Right renal pelvis (tissue), 4 donors: ENCODE measurements around the gene CZIB. TPM values are rescaled to one million over a fixed set of nuclear protein-coding genes. Genes with fewer than 3 reads are reported as not detected.
A peak's percentile ranks its signal among the peaks of the same experiment; 100 is the strongest.
"Not testable (repeated sequence)": the region's sequence is repeated elsewhere in the genome, so short reads cannot be mapped to it uniquely, and the experiment has no call there.

Source experiments
- DNase-seq, 4 donors: peaks; one replicate each; pipeline ENCODE4 v3.0.0-alpha.2; 2013; ENCODE audit warnings: low read depth in 4 of 4, low spot score in 3 of 4, missing footprints in 1 of 4
- polyA plus RNA-seq, 4 donors: library from polyadenylated mRNA; unstranded; fragments of 120-200 nt; gene quantifications; one replicate each; pipeline ENCODE4 v1.2.1, GENCODE V29; 2013; ENCODE audit not compliant: insufficient read length in 4 of 4

CZIB gene
- polyA plus RNA-seq, 4 donors: 76.1 to 95.5 (median 83.7) TPM

DNA sequence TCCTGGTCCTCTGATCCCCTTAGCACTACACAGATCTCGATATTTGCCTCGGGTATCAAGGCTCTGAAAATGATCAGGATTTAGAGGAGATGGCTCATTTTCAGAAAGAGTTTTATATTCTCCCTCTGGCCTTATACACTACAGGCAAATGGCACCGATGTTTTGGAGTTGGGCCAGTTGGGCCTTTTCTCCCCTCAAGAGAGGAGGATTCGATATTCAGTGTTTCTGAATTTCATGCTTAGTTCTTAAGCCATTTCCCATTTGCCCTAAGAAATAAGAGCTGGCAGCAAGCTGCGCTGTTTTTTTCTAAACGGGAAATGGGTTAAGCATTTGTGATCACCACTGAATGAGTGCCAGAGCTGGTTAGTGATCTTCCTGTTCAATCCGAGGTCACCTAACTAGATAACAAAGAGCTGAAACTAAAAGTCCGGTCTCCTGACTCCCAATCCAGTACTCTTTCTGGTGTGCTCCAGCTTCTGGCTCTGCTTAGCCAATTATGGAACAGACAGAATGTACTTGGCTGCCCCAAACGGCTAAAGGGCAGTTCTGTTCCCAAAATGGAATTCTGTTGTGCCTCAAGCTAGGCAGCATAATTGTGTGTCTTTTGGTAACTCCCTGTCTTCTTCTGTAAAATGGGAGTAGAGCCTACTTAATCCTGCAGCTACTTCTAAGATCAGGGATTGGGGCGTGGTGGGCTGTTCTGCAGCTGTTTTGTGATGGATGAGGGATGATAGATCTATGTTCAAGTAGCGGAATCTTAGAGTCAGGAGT lies 25.0 kb downstream of the CZIB start:
- no peak for DNase-seq

DNA sequence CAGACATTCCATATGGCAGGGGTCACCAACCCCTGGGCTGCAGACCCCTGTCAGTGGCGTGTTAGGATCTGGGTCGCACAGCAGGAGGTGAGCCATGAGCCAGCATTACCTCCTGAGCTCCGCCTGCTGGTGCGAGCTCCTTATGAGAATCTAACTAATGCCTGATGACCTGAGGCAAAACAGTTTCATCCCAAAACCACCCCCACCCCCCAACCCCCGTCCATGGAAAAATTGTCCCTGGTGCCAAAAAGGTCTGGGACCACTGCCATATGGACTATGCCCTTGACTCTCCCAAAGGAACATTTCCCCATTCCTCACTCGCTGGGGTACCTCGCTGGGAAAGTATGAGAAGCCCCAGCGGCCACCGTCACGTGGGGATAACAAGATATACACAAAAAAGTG lies 30.2 kb downstream of the CZIB start:
- no peak for DNase-seq

DNA sequence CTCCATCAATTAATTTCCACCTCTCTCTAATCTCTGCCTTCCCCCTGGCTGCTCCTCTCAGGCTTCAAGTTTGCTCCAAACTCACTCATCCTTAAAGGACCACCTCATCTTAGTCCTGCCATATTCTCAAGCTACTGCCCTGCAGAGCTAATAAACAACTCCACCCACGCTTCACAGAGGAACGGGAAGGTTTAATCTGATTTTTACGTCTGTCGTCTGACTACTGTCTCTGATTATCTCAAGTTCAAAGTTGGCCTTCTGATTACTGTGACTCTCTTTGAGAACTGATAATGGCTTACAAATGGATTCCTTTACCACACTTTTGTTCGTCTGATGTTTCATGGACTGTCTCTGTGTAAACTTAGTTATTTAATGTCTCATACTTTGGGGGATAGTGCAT lies 31.4 kb downstream of the CZIB start:
- DNase-seq: no peak

DNA sequence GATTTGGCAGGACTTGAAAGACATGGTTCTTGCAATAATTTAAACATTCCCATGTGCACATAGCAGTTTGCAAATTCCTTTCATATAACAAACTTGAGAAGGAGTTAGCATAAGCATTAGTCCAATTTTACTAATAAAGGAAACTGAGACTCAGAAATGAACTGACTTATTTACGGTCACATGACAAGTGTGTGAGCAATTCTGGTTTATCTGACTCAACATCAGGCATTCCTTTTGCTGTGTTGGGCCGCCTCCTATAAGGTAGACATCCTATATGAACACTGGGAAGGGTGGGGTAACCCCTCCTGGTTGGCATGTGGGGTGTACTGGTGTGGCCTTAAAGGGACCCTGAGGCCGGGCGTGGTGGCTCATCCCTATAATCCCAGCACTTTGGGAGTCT lies 32.3 kb downstream of the CZIB start:
- no peak for DNase-seq

DNA sequence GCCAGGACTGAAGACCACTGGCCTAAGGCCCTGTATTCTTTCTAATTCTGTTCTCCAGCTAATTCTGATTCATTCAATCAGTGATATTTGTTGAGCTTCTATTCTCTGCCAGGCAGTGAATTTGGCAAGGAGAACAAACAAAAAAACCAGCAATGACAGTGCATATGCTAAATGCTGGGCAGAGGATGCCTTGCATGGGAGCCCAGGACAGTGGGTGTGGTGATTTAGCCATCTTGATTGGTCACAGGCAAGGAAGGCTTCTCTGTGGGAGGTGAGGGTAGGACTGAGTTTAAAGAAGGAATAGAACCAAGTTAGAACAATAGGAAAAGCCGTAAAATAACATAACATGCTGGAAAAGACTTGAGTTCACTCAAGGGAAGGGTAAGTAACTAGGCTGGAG lies 33.0 kb downstream of the CZIB start:
- no peak for DNase-seq

DNA sequence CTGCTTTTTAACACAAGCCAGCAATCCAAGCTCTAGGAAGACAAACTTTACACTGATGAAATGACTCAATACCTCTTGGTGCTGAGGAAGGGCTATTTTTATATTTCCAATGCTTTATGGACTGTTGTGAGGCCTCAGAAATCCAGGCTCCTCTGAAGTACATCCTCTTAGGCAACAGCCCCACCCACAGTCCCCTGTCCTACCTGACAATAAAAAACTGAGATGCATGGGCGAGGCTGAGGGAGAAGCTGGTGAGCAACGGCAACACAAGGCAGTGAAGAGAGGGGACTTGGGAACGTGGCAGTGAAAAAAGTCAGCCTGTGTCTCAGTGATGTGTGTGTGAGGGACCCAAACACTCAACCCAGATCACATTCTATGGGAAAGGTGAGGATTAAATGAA lies 33.9 kb downstream of the CZIB start:
- no peak for DNase-seq

DNA sequence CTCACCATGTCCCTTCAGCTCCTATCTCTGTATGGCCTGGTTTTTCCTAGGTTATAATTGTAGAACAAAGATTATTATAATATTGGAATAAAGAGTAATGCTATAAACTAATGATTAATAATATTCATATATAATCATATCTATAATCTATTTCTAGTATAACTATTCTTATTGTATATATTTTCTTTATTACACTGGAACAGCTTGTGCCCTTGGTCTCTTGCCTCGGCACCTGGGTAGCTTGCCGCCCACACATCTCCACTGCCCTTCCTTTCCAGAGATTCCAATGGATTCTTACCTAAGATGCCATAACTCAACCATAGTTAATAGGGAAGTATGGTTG lies 34.5 kb downstream of the CZIB start:
- DNase-seq: not testable (repeated sequence)

DNA sequence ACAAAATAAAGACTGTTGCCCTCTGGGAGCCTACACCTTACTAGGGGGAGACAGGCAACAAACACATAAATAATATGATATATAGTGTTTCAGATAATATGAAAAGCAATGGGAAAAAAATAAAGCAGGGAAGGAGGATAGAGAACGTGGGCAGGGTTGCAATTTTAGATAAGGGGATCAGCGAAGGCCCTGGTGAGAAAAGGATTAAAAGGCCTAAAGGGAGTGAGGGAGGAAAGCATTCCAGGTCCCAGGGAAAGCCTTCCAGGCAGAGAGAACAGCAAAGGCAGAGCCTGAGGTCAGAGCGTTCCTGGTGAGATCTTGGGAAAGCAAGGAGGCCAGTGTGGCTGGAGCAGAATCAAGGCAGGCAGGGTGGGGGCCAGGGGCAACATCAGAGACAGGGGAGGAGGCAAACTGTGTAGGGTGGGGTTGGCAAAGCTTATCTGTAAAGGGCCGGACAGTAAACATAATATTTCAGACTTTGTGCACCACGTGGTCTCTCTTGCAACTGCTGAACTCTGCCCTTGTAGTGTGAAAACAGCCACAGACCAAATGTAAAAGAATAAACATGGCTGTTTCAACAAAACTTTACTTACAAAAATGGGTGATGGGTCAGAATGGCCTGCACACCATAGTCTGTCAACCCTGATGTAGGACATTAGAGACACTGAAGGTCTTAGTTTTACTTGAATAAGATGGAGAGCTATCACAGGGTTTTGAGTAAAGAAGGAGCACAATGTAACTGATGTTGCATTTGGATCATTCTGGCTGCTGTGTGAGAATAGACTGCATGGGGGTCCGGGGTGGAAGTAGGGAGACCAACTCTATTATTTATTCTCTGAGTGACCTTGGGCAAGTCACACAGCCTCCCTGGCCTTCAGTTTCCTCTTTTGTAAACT lies 37.1 kb downstream of the CZIB start:
- DNase-seq: no peak

DNA sequence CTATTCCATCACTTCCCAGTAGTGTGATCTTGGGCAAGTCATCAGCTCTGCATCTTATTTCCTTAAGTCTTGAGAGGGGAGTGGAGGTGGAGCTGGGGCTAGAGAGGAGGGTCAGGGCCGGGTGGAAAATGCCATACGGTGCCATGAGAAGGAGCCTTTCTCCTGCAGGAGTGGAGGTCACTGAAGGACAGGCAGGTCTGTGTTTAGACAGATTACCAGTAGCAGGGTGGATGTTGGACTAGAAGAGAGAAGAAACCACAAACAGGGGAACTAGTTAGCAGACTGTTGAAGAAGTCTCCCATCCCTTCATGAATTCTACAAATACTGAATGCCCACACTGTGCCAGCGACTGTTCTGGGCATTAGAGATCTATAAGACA lies 37.7 kb downstream of the CZIB start:
- DNase-seq: no peak

DNA sequence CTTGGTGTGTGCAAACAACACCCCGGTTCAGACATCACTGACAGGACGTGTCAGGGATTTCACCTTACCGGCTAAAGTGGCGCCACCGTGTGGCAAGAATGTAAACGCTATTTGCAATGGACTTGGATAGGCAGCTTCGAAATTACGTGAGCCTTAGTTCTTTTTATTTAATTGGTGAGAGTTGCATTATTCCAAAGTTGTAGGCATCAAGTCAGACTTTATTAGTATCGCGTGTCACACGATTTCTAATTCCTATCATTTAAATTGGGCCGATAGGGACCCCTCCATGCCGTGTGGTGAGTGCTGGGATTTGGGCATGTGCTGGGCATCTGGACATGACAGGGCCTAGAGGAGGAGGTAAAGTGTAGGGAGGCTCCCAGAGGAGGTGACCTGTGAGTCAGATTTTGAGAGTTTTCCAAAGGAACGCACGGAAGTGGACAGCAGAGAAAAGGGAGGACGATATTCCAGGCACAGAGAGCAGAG lies 38.3 kb downstream of the CZIB start:
- DNase-seq: peak; percentile 72 to 79 (median 76)

DNA sequence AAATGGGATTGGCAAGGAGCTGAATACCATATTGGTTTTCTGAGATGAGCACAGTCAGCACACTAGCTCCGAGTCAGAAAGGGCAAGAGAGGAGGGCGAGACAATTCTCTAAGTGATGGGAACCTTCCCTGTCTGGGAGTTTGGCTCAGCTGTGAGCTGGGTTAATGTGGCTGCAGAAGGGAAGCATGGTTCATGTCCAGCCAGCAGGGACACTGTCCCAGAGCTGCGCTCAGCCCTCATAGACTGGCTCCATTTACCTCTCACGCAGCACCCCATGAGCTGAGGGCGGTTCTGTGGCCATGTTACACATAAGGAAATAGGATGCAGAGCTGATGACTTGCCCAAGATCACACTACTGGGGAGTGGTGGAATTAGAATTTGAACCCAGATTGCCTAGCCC lies 39.5 kb downstream of the CZIB start:
- DNase-seq: no peak

DNA sequence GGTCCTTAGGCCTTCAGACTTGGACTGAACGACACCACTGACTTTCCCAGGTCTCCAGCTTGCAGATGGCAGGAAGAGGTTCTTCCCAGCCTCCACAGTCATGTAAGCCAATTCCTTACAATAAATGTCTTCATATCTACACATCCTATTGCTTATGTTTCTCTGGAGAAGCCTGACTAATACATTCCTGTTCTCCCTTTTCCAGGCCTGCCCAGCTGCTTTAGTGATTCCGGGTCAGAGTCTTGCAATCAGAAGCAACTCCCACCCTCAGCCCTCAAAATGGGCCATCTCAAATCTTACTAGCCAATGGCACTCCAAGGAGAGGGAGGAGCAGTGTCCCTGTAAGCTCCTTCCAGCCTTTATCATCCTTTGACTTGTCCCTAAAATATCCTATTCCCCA lies 40.2 kb downstream of the CZIB start:
- no peak for DNase-seq

DNA sequence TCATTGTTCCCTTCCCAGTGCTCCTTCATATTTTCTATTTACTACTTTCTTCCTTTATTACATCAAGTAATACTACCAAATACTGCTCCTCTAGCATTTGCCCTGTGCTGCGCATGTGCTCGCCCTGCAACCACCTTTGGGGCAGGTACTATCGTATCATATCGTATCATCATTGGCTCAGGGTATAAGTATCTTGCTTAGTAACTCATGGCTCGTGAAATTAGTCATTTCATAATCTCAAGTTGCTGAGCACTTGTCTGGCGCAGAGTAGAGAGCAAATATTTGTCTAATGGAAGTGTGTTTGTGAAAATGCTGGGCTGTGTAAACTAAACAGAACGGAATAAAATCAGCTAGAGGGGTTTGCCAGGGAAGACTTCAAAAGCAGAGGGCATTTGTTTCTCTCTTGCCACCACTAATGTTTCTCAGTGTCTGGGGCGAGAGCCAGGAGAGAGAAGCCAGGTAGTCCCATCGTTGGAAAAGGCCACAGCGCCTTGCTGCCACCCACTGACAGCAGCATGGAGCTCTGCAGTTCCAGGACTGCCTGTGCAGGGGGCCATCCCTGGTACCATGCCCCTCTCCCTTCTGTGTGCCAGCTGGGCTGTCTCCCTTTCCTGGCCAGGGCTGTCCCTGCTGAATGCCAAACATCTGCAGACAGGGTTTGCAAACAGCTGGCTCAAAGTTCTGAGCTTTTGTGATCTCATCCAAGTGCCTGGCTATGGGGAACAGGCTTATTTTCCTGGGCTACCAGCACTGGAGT lies 43.8 kb downstream of the CZIB start:
- DNase-seq: no peak

DNA sequence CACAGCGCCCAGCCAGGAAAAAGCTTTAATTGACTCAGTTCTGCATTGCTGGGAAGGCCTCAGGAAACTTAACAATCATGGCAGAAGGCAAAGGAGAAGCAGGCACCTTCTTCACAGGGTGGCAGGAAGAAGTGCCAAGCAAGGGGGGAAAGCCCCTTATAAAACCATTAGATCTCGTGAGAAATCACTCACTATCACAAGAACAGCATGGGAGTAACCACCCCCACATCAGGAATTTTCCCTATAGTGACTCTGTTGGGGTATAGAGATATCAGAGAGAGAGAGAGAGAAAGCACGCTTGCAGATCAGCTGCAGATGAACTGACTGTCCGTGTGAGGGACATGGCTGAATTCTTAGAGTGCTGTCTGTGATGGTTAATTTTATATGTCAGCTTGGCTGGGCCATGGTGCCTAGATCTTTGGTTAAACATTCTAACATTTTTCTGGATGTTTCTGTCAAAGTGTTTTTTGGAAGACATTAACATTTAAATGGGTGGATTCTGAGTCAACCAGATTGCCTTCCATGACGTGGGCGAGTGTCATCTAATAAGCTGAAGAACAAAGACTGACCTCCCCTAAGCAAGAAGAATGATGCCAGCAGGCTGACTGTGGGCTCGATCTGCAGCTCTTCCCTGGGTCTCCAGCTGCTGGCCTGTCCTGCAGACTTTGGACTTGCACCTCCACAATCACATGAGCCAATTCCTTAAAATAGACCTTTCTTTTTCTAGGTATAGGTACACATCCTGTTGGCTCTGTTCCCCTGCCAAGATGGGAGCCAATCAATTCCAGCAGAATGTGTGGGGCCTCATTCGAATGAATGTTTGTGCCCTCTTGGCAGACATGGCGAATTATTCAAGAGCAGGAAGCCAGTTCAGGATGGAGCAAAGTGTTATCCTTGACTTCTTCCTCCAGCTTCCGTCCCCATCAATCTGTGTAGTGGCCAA lies 45.2 kb downstream of the CZIB start:
- DNase-seq: no peak

DNA sequence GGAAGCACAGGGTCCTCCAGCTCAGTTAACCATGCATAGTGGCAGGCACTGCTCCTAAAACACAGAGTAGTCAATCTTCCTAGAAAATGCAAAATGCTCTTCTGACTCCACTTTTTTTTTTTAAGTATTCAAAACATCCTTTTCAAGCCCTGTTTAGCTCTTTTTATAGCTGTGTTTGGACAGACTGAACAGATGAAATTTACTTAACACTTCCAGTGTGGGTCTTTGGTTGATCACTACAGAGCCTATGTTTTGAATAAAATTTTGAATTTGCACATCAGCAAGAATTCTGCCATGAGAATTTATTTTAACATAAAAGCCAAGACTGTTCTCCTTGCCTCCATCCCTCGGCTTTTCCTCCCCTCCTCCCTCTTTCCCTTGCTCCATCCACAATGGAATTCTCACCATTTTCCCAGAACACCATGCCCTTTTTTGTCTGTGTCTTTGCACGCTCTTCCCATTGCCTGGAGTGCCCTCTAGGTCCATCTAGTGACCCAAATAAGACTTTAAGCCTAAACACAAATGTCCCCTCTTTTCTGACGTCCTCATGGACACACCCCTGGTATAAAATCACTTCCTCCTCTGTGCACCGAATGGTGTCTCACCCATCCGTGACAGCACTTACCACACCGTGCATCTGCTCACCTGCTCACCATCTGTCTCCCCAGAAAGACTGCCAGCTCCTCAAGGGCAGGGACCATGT lies 47.9 kb downstream of the CZIB start:
- DNase-seq: no peak

DNA sequence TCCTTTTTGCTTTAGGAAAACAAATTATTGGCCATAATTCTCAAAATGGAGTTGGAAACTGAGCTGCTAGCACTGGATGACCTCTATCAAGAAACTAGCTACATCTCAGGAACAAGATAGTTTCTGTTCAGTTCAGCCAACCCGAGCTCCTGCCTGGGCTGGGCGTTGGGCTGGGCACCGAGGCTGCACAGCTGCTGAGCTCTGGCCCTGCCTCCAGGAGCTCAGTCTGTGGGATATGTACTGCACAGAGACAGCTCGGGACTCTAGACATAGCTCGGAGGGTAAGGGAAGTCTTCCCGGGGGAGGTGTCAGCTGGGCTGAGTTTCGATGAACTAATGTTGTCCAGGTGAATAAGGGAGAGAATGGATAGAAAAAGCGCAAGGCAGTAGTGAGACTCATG lies 53.5 kb downstream of the CZIB start:
- DNase-seq: no peak

DNA sequence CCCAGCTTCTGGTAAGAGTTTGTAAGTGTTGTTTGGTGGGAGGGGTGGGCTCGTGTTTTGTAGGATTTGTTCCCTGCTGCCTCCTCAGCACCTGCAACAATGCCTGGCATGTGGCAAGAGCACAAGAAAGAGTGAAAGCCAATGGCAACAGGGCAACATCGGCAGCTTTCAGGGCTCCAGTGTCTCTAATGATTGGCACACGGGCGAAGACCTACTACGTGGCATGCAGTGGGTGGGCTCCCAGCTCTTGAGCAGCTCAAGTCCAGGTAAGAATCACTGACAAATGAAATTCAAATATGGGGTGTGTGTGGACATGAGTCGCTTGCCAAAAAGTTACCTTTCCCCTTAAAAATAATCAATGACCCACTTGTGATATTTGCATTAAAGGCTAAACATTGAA lies 54.1 kb downstream of the CZIB start:
- DNase-seq: no peak

DNA sequence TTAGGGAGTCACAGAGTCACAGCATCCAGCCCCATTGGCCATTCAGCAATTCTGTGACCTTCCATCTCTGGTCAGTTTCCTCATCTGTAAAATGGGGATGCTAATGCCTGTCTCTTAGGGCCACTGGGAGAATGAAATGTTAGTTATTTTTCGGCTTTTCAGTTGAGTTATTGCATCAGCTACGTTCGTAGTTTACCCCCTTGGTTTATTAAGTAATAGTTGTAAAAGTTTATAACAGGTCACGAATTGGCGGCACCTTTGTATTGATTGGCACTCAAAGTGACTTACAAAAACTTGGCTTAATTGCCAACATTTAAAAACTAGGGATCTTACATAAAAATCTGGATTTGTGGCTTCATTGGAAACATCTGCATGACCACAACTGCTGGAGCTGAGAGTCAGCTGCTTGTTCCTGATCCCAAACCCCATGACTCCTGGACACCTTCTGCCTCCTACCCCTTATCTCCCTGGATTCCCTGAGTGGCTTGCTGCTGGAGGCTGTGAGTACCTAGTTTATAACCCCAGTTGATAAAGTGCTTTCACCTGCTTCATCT lies 54.9 kb downstream of the CZIB start:
- no peak for DNase-seq
